C4-2B (cell line): ENCODE measurements around the gene MFAP2.

Experiments
- ZFX ChIP-seq: fragments of 450-650 bp; IDR thresholded peaks from 2 replicates; pipeline ENCODE4 v1.6.1; 2017
- TF ChIP-seq, protein P1 (sequence below): fragments of 450-650 bp; conservative IDR thresholded peaks from 2 replicates; pipeline ENCODE4 v1.5.1; 2017; ENCODE audit warnings: mild to moderate bottlenecking

DNA sequence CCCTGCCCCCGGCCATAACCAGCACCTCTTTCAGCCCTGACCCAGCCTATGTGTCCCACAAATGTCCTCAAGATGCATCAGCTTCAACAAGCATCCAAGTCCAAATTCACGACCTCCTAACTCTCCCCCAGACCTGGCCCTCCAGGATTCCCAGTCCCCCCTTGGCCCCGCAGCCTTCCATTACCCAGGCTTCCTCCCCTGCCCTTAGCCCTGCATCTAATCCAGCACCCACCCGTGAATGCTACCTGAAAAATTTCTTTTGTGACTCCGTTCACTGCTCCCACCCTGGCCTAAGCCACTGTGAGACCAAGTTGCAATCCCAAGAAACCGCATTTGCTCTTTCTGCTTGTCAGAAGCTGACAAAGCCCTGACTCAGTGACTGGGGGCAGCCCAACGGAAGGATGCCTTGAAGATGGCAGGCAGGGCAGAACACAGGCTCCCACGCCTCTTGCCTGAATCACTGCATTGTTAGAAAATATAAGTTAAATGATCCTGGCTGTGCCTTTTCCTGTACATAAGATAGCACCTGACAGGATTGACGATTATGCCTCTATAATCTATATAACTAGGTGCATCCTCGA, 939 bp upstream of the MFAP2 start:
- TF ChIP-seq, protein P1, sequence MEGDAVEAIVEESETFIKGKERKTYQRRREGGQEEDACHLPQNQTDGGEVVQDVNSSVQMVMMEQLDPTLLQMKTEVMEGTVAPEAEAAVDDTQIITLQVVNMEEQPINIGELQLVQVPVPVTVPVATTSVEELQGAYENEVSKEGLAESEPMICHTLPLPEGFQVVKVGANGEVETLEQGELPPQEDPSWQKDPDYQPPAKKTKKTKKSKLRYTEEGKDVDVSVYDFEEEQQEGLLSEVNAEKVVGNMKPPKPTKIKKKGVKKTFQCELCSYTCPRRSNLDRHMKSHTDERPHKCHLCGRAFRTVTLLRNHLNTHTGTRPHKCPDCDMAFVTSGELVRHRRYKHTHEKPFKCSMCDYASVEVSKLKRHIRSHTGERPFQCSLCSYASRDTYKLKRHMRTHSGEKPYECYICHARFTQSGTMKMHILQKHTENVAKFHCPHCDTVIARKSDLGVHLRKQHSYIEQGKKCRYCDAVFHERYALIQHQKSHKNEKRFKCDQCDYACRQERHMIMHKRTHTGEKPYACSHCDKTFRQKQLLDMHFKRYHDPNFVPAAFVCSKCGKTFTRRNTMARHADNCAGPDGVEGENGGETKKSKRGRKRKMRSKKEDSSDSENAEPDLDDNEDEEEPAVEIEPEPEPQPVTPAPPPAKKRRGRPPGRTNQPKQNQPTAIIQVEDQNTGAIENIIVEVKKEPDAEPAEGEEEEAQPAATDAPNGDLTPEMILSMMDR = no peak
- TF ChIP-seq ZFX = no peak
